ENCODE results near the gene SMIM24.

DNA sequence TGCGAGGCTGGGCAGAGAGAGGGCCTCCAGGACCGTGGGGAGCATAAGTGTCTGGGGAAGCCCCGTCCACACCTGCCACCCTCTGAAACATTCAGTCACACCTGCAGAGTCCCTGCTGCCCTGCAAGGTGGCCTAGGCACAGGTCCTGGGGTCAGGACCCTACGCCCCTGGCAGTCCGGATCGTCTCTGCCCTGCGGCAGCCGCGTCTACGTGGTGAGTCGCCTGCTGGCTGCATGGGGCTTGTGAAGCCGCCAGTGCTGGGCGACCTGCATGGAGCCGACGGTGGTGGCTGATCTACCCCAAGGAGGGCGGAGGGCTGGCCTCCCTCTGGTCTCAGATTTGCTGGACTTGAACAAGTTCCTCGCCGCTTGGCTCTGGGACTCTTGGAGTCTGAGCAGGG is 38.8 kb upstream of the SMIM24 start:
- TF ChIP-seq, protein P1, sequence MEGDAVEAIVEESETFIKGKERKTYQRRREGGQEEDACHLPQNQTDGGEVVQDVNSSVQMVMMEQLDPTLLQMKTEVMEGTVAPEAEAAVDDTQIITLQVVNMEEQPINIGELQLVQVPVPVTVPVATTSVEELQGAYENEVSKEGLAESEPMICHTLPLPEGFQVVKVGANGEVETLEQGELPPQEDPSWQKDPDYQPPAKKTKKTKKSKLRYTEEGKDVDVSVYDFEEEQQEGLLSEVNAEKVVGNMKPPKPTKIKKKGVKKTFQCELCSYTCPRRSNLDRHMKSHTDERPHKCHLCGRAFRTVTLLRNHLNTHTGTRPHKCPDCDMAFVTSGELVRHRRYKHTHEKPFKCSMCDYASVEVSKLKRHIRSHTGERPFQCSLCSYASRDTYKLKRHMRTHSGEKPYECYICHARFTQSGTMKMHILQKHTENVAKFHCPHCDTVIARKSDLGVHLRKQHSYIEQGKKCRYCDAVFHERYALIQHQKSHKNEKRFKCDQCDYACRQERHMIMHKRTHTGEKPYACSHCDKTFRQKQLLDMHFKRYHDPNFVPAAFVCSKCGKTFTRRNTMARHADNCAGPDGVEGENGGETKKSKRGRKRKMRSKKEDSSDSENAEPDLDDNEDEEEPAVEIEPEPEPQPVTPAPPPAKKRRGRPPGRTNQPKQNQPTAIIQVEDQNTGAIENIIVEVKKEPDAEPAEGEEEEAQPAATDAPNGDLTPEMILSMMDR (conservative IDR thresholded peaks at IDR 0.05; ENCODE audit: low read depth, low read length), result no peak
- TF ChIP-seq EZH2phosphoT487 (IDR thresholded peaks at IDR 0.05; ENCODE audit: borderline replicate concordance, low read length), result no peak

All from PC-3 (cell line).